ENCODE data around the gene EDC4. TPM values are rescaled to one million over a fixed set of nuclear protein-coding genes. Genes with fewer than 3 reads are reported as not detected.

Gene EDC4
- total RNA-seq, 1 experiment from 2014 or later = 100 TPM

DNA sequence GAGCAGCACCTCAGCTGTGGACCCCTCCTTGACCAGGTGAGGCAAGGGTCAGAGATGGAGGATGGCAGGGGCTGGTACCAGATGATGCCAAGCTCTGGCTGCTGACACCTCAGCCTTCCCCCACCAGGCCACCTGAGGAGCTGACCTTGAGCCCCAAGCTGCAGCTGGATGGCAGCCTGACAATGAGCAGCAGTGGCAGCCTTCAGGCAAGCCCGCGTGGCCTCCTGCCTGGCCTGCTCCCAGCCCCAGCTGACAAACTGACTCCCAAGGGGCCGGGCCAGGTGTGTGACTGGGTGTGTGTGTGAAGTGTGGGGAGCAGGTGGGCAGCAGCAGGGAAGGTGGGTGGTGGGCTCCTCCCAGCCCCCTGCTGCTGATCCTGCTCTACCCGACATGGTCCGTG, 7.1 kb downstream of the EDC4 start:
- POLR2A ChIA-PET = no interaction called here
- H3K27me3 ChIP-seq (ENCODE audit: insufficient read depth, low read length) = no peaks in the 10 kb centered on the region

More for the DNA sequence above, 7.1 kb downstream of the EDC4 start:
- H3K4me1 ChIP-seq (ENCODE audit: control insufficient read depth in 1 of 2, insufficient read depth in 2 of 2, low read length in 2 of 2) = no peaks in the 10 kb centered on the region
- ChIA-PET RAD21 (ENCODE audit: low non-redundant PET in 1 of 2, low total read pairs in 2 of 2, uncharacterized antibody in 2 of 2, unreplicated experiment in 2 of 2) (interaction anchor here in 1 of 2 experiments (0.6 kb wide), 1 partner anchor 58 kb away, joined by 4 read pairs; no protein-coding TSS in a partner anchor), CTCF (no interaction called here)
- no peak overlapping the region for H3K9ac ChIP-seq (ENCODE audit: low read length)
- H3K9me2 ChIP-seq (ENCODE audit: insufficient read depth) = no peaks in the 10 kb centered on the region
- intact Hi-C loops (cut with micrococcal nuclease) = loop anchor here (10.0 kb wide), 1 partner anchor 345 kb away; no protein-coding TSS in a partner anchor
- no peak for ATAC-seq
- TF ChIP-seq, protein P1, sequence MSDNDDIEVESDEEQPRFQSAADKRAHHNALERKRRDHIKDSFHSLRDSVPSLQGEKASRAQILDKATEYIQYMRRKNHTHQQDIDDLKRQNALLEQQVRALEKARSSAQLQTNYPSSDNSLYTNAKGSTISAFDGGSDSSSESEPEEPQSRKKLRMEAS (IDR thresholded peaks at IDR 0.05) = no peak
- TF ChIP-seq, protein P2, sequence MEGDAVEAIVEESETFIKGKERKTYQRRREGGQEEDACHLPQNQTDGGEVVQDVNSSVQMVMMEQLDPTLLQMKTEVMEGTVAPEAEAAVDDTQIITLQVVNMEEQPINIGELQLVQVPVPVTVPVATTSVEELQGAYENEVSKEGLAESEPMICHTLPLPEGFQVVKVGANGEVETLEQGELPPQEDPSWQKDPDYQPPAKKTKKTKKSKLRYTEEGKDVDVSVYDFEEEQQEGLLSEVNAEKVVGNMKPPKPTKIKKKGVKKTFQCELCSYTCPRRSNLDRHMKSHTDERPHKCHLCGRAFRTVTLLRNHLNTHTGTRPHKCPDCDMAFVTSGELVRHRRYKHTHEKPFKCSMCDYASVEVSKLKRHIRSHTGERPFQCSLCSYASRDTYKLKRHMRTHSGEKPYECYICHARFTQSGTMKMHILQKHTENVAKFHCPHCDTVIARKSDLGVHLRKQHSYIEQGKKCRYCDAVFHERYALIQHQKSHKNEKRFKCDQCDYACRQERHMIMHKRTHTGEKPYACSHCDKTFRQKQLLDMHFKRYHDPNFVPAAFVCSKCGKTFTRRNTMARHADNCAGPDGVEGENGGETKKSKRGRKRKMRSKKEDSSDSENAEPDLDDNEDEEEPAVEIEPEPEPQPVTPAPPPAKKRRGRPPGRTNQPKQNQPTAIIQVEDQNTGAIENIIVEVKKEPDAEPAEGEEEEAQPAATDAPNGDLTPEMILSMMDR (IDR thresholded peaks at IDR 0.05 in 2 of 3, conservative IDR thresholded peaks at IDR 0.05 in 1 of 3; ENCODE audit: borderline replicate concordance in 1 of 3, insufficient read depth in 1 of 3, low read depth in 2 of 3, low read length in 2 of 3) = no peak
- TF ChIP-seq SP1 (IDR thresholded peaks at IDR 0.05; ENCODE audit: low read depth) (no peak), EZH2phosphoT487 (IDR thresholded peaks at IDR 0.05; ENCODE audit: borderline replicate concordance) (no peak), EGR1 (IDR thresholded peaks at IDR 0.05; ENCODE audit: low read depth) (no peak), SIN3A (IDR thresholded peaks at IDR 0.05; ENCODE audit: low read depth) (no peak), FOSL1 (IDR thresholded peaks at IDR 0.05; ENCODE audit: low read depth) (no peak), CBX3 (IDR thresholded peaks at IDR 0.05; ENCODE audit: low read depth) (no peak), POLR2AphosphoS5 (IDR thresholded peaks at IDR 0.05; ENCODE audit: low read depth, low read length) (no peak), TCF7L2 (IDR thresholded peaks at IDR 0.05; ENCODE audit: borderline replicate concordance, extremely low read depth, insufficient read depth, insufficient read length) (no peak), POLR2A (IDR thresholded peaks at IDR 0.05; ENCODE audit: borderline replicate concordance, extremely low read depth, insufficient read depth, insufficient read length) (no peak)
- TF ChIP-seq, protein P3, sequence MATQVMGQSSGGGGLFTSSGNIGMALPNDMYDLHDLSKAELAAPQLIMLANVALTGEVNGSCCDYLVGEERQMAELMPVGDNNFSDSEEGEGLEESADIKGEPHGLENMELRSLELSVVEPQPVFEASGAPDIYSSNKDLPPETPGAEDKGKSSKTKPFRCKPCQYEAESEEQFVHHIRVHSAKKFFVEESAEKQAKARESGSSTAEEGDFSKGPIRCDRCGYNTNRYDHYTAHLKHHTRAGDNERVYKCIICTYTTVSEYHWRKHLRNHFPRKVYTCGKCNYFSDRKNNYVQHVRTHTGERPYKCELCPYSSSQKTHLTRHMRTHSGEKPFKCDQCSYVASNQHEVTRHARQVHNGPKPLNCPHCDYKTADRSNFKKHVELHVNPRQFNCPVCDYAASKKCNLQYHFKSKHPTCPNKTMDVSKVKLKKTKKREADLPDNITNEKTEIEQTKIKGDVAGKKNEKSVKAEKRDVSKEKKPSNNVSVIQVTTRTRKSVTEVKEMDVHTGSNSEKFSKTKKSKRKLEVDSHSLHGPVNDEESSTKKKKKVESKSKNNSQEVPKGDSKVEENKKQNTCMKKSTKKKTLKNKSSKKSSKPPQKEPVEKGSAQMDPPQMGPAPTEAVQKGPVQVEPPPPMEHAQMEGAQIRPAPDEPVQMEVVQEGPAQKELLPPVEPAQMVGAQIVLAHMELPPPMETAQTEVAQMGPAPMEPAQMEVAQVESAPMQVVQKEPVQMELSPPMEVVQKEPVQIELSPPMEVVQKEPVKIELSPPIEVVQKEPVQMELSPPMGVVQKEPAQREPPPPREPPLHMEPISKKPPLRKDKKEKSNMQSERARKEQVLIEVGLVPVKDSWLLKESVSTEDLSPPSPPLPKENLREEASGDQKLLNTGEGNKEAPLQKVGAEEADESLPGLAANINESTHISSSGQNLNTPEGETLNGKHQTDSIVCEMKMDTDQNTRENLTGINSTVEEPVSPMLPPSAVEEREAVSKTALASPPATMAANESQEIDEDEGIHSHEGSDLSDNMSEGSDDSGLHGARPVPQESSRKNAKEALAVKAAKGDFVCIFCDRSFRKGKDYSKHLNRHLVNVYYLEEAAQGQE (IDR thresholded peaks at IDR 0.05; ENCODE audit: low read depth) = no peak
- TF ChIP-seq, protein P4, sequence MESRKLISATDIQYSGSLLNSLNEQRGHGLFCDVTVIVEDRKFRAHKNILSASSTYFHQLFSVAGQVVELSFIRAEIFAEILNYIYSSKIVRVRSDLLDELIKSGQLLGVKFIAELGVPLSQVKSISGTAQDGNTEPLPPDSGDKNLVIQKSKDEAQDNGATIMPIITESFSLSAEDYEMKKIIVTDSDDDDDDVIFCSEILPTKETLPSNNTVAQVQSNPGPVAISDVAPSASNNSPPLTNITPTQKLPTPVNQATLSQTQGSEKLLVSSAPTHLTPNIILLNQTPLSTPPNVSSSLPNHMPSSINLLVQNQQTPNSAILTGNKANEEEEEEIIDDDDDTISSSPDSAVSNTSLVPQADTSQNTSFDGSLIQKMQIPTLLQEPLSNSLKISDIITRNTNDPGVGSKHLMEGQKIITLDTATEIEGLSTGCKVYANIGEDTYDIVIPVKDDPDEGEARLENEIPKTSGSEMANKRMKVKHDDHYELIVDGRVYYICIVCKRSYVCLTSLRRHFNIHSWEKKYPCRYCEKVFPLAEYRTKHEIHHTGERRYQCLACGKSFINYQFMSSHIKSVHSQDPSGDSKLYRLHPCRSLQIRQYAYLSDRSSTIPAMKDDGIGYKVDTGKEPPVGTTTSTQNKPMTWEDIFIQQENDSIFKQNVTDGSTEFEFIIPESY (IDR thresholded peaks at IDR 0.05; ENCODE audit: extremely low read depth, insufficient replicate concordance, low read length) = no peak
- no peak overlapping the region for H2AFZ ChIP-seq (ENCODE audit: low read depth, low read length, poor library complexity, severe bottlenecking)
- H4K20me1 ChIP-seq (ENCODE audit: insufficient read depth) = peaks cover 3% of the 10 kb centered on the region; the same call in 1 of the 2 replicates
- peaks cover 18% of the 10 kb centered on the region for H3K79me2 ChIP-seq (ENCODE audit: insufficient read depth, low read length)
- no peak overlapping the region for H3K4me3 ChIP-seq (replicated peaks in 1 of 2; ENCODE audit: low read depth in 1 of 2, low read length in 2 of 2)
- no peaks in the 10 kb centered on the region for H3K9me3 ChIP-seq (ENCODE audit: control insufficient read depth in 1 of 2, insufficient read depth in 1 of 2, low read depth in 1 of 2, low read length in 2 of 2)
- peaks cover 46 to 71% of the 10 kb centered on the region in 2 experiments; a peak in 3 of 4 replicates for H3K36me3 ChIP-seq (ENCODE audit: control insufficient read depth in 1 of 2, insufficient read depth in 2 of 2, low read length in 2 of 2)
- DNase-seq (ENCODE audit: low read depth, low spot score) = no peak
- no peak overlapping the region for H3K27ac ChIP-seq (ENCODE audit: low read depth, low read length)
- BruUV-seq (replicated peaks) = no TSS peak
- no peak overlapping the region for H3K4me2 ChIP-seq (ENCODE audit: low read length)
